ENCODE results near the gene RAB7B. TPM values are rescaled to one million over a fixed set of nuclear protein-coding genes. Genes with fewer than 3 reads are reported as not detected.
A peak's percentile ranks its signal among the peaks of the same experiment; 100 is the strongest.

The RAB7B gene
- total and polyA plus RNA-seq, 2 of the 13 experiments (the other 11 are each of a cell fraction or from before 2014, with no cell fraction given) = 0.05 to 0.46 TPM

DNA sequence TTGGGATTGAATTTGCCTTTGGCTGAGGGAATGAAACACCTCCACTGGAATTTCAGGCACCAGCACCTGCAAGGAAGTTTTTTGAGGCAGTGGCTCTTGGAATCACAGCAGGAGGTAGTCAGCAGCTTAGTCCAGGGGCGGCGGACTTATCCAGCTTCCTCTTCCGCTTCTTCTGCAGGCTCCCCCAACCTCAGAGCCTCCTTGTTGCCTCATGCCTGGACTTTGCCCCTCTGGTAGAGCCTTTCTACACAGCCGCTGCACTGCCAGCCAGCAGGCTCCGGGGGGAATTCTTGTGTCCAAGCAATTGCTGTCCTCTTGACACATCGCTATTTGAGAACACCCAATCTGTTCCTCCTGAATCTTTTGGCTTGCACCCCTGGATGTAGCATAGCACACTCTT lies 45.4 kb upstream of the RAB7B start (continued):
- TF ChIP-seq HNF4G (IDR thresholded peaks at IDR 0.05; ENCODE audit: borderline replicate concordance, low read depth, low read length) (peak; percentile 96), HNF4G (CRISPR knock-in tag; IDR thresholded peaks at IDR 0.05; ENCODE audit: borderline replicate concordance, low read depth) (peak; percentile 86; the same call in 1 of the 2 replicates), HIVEP1 (CRISPR knock-in tag; IDR thresholded peaks at IDR 0.05) (no peak), CHD2 (IDR thresholded peaks at IDR 0.05; ENCODE audit: low read depth, low read length) (no peak), ZNF331 (CRISPR knock-in tag; IDR thresholded peaks at IDR 0.05) (peak; percentile 63; the same call in 1 of the 2 replicates), FOXC1 (CRISPR knock-in tag; IDR thresholded peaks at IDR 0.05; ENCODE audit: borderline replicate concordance) (peak; percentile 41), MXD4 (CRISPR knock-in tag; IDR thresholded peaks at IDR 0.05) (no peak), ZNF652 (CRISPR knock-in tag; IDR thresholded peaks at IDR 0.05; ENCODE audit: borderline replicate concordance, low read depth) (no peak), ZNF333 (CRISPR knock-in tag; IDR thresholded peaks at IDR 0.05; ENCODE audit: borderline replicate concordance) (no peak), ZNF644 (CRISPR knock-in tag; IDR thresholded peaks at IDR 0.05; ENCODE audit: low read depth) (peak; percentile 92), TAF15 (IDR thresholded peaks at IDR 0.05; ENCODE audit: low read depth, low read length, poor library complexity, severe bottlenecking) (no peak), JUN (CRISPR knock-in tag; IDR thresholded peaks at IDR 0.05) (no peak), MTA1 (CRISPR knock-in tag; IDR thresholded peaks at IDR 0.05; ENCODE audit: borderline replicate concordance) (peak; percentile 85; the same call in 1 of the 2 replicates), ZNF724P (CRISPR knock-in tag; IDR thresholded peaks at IDR 0.05; ENCODE audit: borderline replicate concordance) (no peak), DR1 (CRISPR knock-in tag; IDR thresholded peaks at IDR 0.05) (no peak), ZSCAN31 (CRISPR knock-in tag; IDR thresholded peaks at IDR 0.05; ENCODE audit: low read depth) (peak; percentile 45; the same call in 1 of the 2 replicates), ZNF382 (CRISPR knock-in tag; IDR thresholded peaks at IDR 0.05; ENCODE audit: borderline replicate concordance) (no peak), ZNF44 (CRISPR knock-in tag; IDR thresholded peaks at IDR 0.05) (no peak)
- TF ChIP-seq, protein P1, sequence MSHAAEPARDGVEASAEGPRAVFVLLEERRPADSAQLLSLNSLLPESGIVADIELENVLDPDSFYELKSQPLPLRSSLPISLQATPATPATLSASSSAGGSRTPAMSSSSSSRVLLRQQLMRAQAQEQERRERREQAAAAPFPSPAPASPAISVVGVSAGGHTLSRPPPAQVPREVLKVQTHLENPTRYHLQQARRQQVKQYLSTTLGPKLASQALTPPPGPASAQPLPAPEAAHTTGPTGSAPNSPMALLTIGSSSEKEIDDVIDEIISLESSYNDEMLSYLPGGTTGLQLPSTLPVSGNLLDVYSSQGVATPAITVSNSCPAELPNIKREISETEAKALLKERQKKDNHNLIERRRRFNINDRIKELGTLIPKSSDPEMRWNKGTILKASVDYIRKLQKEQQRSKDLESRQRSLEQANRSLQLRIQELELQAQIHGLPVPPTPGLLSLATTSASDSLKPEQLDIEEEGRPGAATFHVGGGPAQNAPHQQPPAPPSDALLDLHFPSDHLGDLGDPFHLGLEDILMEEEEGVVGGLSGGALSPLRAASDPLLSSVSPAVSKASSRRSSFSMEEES (CRISPR knock-in tag; IDR thresholded peaks at IDR 0.05) = no peak; the same call in 1 of the 2 replicates
- TF ChIP-seq, protein P2, sequence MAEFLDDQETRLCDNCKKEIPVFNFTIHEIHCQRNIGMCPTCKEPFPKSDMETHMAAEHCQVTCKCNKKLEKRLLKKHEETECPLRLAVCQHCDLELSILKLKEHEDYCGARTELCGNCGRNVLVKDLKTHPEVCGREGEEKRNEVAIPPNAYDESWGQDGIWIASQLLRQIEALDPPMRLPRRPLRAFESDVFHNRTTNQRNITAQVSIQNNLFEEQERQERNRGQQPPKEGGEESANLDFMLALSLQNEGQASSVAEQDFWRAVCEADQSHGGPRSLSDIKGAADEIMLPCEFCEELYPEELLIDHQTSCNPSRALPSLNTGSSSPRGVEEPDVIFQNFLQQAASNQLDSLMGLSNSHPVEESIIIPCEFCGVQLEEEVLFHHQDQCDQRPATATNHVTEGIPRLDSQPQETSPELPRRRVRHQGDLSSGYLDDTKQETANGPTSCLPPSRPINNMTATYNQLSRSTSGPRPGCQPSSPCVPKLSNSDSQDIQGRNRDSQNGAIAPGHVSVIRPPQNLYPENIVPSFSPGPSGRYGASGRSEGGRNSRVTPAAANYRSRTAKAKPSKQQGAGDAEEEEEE (CRISPR knock-in tag; IDR thresholded peaks at IDR 0.05; ENCODE audit: borderline replicate concordance) = no peak
- TF ChIP-seq, protein P3, sequence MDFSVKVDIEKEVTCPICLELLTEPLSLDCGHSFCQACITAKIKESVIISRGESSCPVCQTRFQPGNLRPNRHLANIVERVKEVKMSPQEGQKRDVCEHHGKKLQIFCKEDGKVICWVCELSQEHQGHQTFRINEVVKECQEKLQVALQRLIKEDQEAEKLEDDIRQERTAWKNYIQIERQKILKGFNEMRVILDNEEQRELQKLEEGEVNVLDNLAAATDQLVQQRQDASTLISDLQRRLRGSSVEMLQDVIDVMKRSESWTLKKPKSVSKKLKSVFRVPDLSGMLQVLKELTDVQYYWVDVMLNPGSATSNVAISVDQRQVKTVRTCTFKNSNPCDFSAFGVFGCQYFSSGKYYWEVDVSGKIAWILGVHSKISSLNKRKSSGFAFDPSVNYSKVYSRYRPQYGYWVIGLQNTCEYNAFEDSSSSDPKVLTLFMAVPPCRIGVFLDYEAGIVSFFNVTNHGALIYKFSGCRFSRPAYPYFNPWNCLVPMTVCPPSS (IDR thresholded peaks at IDR 0.05) = no peak
- TF ChIP-seq, protein P4, sequence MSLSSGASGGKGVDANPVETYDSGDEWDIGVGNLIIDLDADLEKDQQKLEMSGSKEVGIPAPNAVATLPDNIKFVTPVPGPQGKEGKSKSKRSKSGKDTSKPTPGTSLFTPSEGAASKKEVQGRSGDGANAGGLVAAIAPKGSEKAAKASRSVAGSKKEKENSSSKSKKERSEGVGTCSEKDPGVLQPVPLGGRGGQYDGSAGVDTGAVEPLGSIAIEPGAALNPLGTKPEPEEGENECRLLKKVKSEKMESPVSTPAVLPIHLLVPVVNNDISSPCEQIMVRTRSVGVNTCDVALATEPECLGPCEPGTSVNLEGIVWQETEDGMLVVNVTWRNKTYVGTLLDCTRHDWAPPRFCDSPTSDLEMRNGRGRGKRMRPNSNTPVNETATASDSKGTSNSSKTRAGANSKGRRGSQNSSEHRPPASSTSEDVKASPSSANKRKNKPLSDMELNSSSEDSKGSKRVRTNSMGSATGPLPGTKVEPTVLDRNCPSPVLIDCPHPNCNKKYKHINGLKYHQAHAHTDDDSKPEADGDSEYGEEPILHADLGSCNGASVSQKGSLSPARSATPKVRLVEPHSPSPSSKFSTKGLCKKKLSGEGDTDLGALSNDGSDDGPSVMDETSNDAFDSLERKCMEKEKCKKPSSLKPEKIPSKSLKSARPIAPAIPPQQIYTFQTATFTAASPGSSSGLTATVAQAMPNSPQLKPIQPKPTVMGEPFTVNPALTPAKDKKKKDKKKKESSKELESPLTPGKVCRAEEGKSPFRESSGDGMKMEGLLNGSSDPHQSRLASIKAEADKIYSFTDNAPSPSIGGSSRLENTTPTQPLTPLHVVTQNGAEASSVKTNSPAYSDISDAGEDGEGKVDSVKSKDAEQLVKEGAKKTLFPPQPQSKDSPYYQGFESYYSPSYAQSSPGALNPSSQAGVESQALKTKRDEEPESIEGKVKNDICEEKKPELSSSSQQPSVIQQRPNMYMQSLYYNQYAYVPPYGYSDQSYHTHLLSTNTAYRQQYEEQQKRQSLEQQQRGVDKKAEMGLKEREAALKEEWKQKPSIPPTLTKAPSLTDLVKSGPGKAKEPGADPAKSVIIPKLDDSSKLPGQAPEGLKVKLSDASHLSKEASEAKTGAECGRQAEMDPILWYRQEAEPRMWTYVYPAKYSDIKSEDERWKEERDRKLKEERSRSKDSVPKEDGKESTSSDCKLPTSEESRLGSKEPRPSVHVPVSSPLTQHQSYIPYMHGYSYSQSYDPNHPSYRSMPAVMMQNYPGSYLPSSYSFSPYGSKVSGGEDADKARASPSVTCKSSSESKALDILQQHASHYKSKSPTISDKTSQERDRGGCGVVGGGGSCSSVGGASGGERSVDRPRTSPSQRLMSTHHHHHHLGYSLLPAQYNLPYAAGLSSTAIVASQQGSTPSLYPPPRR (CRISPR knock-in tag; IDR thresholded peaks at IDR 0.05; ENCODE audit: borderline replicate concordance) = 0 out of 2 replicates have a peak, but pooled peaks have one; percentile 51
